ENCODE measurements around the gene PXT1. TPM values are rescaled to one million over a fixed set of nuclear protein-coding genes. Genes with fewer than 3 reads are reported as not detected.

The PXT1 gene
- total and polyA plus RNA-seq, 9 of the 15 experiments (the other 6 are each of a cell fraction or from before 2014, with no cell fraction given): 0.09 to 0.11 (median 0.10) TPM; not detected in 5

DNA sequence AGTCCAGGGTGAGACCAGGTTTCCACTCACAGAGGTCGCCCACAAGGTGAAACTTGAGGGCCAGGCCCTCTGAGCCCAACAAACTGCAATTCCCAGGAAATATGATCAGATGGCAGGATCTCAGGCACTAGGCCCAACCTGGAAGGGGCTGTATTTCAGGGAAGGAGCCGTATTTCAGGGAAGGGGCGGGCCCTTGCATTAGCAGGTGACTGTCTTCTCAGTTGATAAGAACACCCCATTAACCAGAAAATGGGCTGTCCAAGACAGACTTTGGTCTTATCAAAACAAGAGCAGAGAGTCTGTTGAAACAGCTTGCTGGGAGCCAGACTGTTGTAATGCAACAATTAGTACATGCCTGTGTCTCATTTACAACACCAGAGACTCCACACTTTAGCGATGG lies 95.0 kb downstream of the PXT1 start (continued):
- TF ChIP-seq, protein P1, sequence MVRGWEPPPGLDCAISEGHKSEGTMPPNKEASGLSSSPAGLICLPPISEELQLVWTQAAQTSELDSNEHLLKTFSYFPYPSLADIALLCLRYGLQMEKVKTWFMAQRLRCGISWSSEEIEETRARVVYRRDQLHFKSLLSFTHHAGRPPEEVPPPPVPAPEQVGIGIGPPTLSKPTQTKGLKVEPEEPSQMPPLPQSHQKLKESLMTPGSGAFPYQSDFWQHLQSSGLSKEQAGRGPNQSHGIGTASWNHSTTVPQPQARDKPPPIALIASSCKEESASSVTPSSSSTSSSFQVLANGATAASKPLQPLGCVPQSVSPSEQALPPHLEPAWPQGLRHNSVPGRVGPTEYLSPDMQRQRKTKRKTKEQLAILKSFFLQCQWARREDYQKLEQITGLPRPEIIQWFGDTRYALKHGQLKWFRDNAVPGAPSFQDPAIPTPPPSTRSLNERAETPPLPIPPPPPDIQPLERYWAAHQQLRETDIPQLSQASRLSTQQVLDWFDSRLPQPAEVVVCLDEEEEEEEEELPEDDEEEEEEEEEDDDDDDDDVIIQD (CRISPR knock-in tag; IDR thresholded peaks at IDR 0.05): no peak
- 0 out of 2 replicates have a peak, but pooled peaks have one; percentile 58 for TF ChIP-seq ZNF224 (CRISPR knock-in tag; IDR thresholded peaks at IDR 0.05)
- no peak for TF ChIP-seq RHOXF2B (CRISPR knock-in tag; conservative IDR thresholded peaks at IDR 0.05)
- no peak for TF ChIP-seq ZNF740 (CRISPR knock-in tag; IDR thresholded peaks at IDR 0.05)
- TF ChIP-seq ZNF740 (tag; IDR thresholded peaks at IDR 0.05): no peak
- no peak for TF ChIP-seq E2F4 (CRISPR knock-in tag; IDR thresholded peaks at IDR 0.05; ENCODE audit: low read depth)
- no peak for TF ChIP-seq BRD4 (IDR thresholded peaks at IDR 0.05)
- TF ChIP-seq HMGXB4 (CRISPR knock-in tag; IDR thresholded peaks at IDR 0.05): no peak
- TF ChIP-seq ZNF324 (CRISPR knock-in tag; IDR thresholded peaks at IDR 0.05): no peak
- no peak for TF ChIP-seq SRSF1 (IDR thresholded peaks at IDR 0.05; ENCODE audit: low read depth, low read length)
- no peak for TF ChIP-seq ZNF175 (CRISPR knock-in tag; IDR thresholded peaks at IDR 0.05; ENCODE audit: low read depth)
- no peak for TF ChIP-seq DMBX1 (CRISPR knock-in tag; IDR thresholded peaks at IDR 0.05; ENCODE audit: borderline replicate concordance)
- TF ChIP-seq ZNF408 (CRISPR knock-in tag; IDR thresholded peaks at IDR 0.05; ENCODE audit: low read depth): no peak
- TF ChIP-seq GABPA (tag; conservative IDR thresholded peaks at IDR 0.05; ENCODE audit: low read depth): no peak
- TF ChIP-seq XRCC3 (IDR thresholded peaks at IDR 0.05): no peak
- TF ChIP-seq, protein P2, sequence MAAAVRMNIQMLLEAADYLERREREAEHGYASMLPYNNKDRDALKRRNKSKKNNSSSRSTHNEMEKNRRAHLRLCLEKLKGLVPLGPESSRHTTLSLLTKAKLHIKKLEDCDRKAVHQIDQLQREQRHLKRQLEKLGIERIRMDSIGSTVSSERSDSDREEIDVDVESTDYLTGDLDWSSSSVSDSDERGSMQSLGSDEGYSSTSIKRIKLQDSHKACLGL (CRISPR knock-in tag; IDR thresholded peaks at IDR 0.05; ENCODE audit: borderline replicate concordance, poor library complexity, severe bottlenecking): no peak
- TF ChIP-seq, protein P3, sequence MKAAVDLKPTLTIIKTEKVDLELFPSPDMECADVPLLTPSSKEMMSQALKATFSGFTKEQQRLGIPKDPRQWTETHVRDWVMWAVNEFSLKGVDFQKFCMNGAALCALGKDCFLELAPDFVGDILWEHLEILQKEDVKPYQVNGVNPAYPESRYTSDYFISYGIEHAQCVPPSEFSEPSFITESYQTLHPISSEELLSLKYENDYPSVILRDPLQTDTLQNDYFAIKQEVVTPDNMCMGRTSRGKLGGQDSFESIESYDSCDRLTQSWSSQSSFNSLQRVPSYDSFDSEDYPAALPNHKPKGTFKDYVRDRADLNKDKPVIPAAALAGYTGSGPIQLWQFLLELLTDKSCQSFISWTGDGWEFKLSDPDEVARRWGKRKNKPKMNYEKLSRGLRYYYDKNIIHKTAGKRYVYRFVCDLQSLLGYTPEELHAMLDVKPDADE (conservative IDR thresholded peaks at IDR 0.05; ENCODE audit: control insufficient read depth, low read depth, low read length): no peak
- no peak for TF ChIP-seq SMC3 (conservative IDR thresholded peaks at IDR 0.05; ENCODE audit: insufficient read depth, low read depth, low read length)
- TF ChIP-seq ZNF347 (CRISPR knock-in tag; IDR thresholded peaks at IDR 0.05; ENCODE audit: low read depth): no peak
- TF ChIP-seq MEF2A (IDR thresholded peaks at IDR 0.05; ENCODE audit: control insufficient read depth, low read depth, low read length): no peak
- no peak for TF ChIP-seq ZNF263 (CRISPR knock-in tag; IDR thresholded peaks at IDR 0.05; ENCODE audit: borderline replicate concordance)
- TF ChIP-seq ZNF146 (CRISPR knock-in tag; IDR thresholded peaks at IDR 0.05; ENCODE audit: unreplicated experiment): no peak
